PC-3 (cell line): ENCODE measurements around the gene SLC24A3. TPM values are rescaled to one million over a fixed set of nuclear protein-coding genes. Genes with fewer than 3 reads are reported as not detected.

ENCODE experiments used
- ATAC-seq: fragments of 200-7000 bp; cut with Tn5 transposase; 2 replicates; pipeline ENCODE4 v1.9.1; 2020; ENCODE audit warnings: mild to moderate bottlenecking, moderate library complexity
- BruUV-seq: library from RNA; stranded (reverse); fragments of 400-500 nt; replicated peaks from 2 replicates; lab custom pipeline; 2021; lab: Mats Ljungman, UMichigan
- CTCF ChIA-PET: fragments of 300-600 bp; sonication (Branson Sonifier 250); formaldehyde crosslinking; loops from one replicate; lab custom pipeline; 2022; ENCODE audit warnings: antibody characterized with exemption; lab: Charles Lee
- POLR2A ChIA-PET: fragments of 300-600 bp; sonication (Branson Sonifier 250); formaldehyde crosslinking; loops from one replicate; lab custom pipeline; 2022; ENCODE audit warnings: antibody characterized with exemption; ENCODE audit not compliant: unreplicated experiment; lab: Charles Lee
- DNase-seq: peaks from one replicate; pipeline ENCODE4 v3.0.0-alpha.2; 2015
- H2AFZ ChIP-seq: fragments of 300-600 bp; sonication (generic); 2 replicates; pipeline ENCODE4 v1.6.0; 2016; ENCODE audit warnings: antibody characterized with exemption, low read length
- H3F3A ChIP-seq: fragments of 300-600 bp; sonication (generic); one replicate; pipeline ENCODE4 v1.6.0; 2017; ENCODE audit warnings: antibody characterized with exemption, low read length, control low read depth, mild to moderate bottlenecking; ENCODE audit not compliant: unreplicated experiment
- H3K27ac ChIP-seq: fragments of 300-600 bp; sonication (generic); 2 replicates; pipeline ENCODE4 v1.5.1; 2016; ENCODE audit warnings: mild to moderate bottlenecking, low read length
- H3K27me3 ChIP-seq: fragments of 300-600 bp; sonication (generic); 2 replicates; pipeline ENCODE4 v1.6.1; 2016; ENCODE audit warnings: low read length, mixed read lengths
- H3K36me3 ChIP-seq: fragments of 300-600 bp; sonication (generic); 2 replicates; pipeline ENCODE4 v1.6.1; 2016; ENCODE audit warnings: low read depth, mixed run types, low read length, mixed read lengths
- H3K4me1 ChIP-seq: fragments of 300-600 bp; sonication (generic); 2 replicates; pipeline ENCODE4 v1.5.1; 2016; ENCODE audit warnings: low read length; ENCODE audit not compliant: insufficient read depth
- H3K4me2 ChIP-seq: fragments of 300-600 bp; sonication (generic); 2 replicates; pipeline ENCODE4 v1.6.0; 2016; ENCODE audit warnings: low read length
- H3K4me3 ChIP-seq: fragments of 300-600 bp; sonication (generic); 2 replicates; pipeline ENCODE4 v1.5.1; 2016; ENCODE audit warnings: mild to moderate bottlenecking, low read length, mixed read lengths
- H3K79me2 ChIP-seq: fragments of 300-600 bp; sonication (generic); 2 replicates; pipeline ENCODE4 v1.6.1; 2017; ENCODE audit warnings: low read length, mixed read lengths
- H3K9ac ChIP-seq: fragments of 300-600 bp; sonication (generic); 2 replicates; pipeline ENCODE4 v1.6.0; 2016; ENCODE audit warnings: mild to moderate bottlenecking, low read length
- H3K9me2 ChIP-seq: fragments of 300-600 bp; sonication (generic); replicated peaks from 2 replicates; pipeline ENCODE4 v1.6.1; 2016; ENCODE audit warnings: mixed run types, low read length, mixed read lengths
- H3K9me3 ChIP-seq: fragments of 300-600 bp; sonication (generic); 2 replicates; pipeline ENCODE4 v1.6.1; 2016; ENCODE audit warnings: low read length, mixed read lengths
- H4K20me1 ChIP-seq: fragments of 300-600 bp; sonication (generic); 2 replicates; pipeline ENCODE4 v1.6.1; 2016; ENCODE audit warnings: low read length, mixed read lengths
- CTCF ChIP-seq: fragments of 300-600 bp; sonication (generic); conservative IDR thresholded peaks from 2 replicates; pipeline ENCODE4 v1.5.1; 2017; ENCODE audit warnings: antibody characterized with exemption, low read depth, mild to moderate bottlenecking, low read length
- EZH2 ChIP-seq: fragments of 300-600 bp; sonication (generic); IDR thresholded peaks from one replicate; pipeline ENCODE4 v1.6.1; 2017; ENCODE audit warnings: antibody characterized with exemption, mild to moderate bottlenecking, low read length; ENCODE audit not compliant: unreplicated experiment
- EZH2phosphoT487 ChIP-seq: fragments of 300-600 bp; sonication (generic); IDR thresholded peaks from 2 replicates; pipeline ENCODE4 v1.6.1; 2018; ENCODE audit warnings: mild to moderate bottlenecking, antibody characterized with exemption, low read length, borderline replicate concordance
- intact Hi-C: fragments of 100-400 bp; cut with micrococcal nuclease; formaldehyde crosslinking; loops from 2 replicates; pipeline ENCODE4 v1.9.0; 2023
- total RNA-seq: library from RNA; depleted of rRNA; stranded (reverse); fragments of >200 nt; gene quantifications from 2 replicates; pipeline ENCODE4 v1.2.3, GENCODE V29; 2014

SLC24A3 gene
- total RNA-seq, 1 experiment from 2014 or later = 0.11 TPM

DNA sequence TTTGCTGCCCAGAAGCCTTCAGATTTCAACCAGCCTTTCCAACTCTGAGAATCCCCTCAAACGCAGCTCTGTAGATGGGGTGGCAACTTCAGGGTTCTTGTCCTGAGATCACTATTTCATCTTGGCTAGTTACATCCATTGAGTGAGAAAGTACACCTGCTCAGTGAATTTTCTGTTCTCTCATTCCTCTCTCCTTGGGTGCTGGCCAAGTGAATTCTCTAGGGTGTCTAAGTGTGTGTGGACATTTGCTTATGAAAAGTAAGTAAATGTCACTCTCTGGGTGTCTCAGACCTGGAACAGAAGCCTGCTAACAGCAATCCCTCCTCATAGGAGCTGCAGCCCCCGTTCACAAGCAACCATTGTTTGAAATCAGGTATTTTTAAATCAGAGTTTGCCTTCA is 549.4 kb downstream of the SLC24A3 start:
- no peak overlapping the region for H3K9ac ChIP-seq
- H3K4me3 ChIP-seq = no peak overlapping the region
- no peaks in the 10 kb centered on the region for H3F3A ChIP-seq
- H3K4me2 ChIP-seq = no peak overlapping the region
- ATAC-seq = no peak
- DNase-seq = no peak
- no TSS peak for BruUV-seq
- ChIA-PET CTCF (no interaction called here), POLR2A (no interaction called here)
- no peaks in the 10 kb centered on the region for H3K9me3 ChIP-seq
- no peak overlapping the region for H3K27ac ChIP-seq
- no peak overlapping the region for H2AFZ ChIP-seq
- H3K27me3 ChIP-seq = no peaks in the 10 kb centered on the region
- no peak for TF ChIP-seq CTCF
- TF ChIP-seq EZH2phosphoT487 = no peak
- no peak for TF ChIP-seq EZH2
- H3K79me2 ChIP-seq = peaks cover 25% of the 10 kb centered on the region
- intact Hi-C loops = no loop called here
- H3K36me3 ChIP-seq = no peaks in the 10 kb centered on the region
- H3K9me2 ChIP-seq = no peaks in the 10 kb centered on the region
- no peaks in the 10 kb centered on the region for H4K20me1 ChIP-seq
- peaks cover 38% of the 10 kb centered on the region for H3K4me1 ChIP-seq

DNA sequence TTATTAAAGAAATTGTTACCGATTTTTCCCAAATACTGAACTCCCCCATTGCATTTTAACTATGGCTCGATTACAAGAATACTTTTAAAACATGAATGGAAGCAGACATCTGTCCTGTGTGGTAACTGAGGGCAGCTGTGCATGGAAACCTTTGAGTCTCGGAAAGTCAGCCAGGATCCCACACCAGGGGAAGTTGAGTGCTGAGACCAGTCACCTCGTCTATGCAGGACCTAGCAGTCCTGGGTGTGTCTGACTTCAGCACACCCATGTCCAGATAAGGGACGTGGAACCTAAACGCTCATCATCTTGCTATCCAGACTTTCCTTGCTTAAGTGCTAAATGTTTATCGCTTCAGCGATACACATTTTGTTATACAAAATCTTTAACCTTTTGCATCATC is 551.8 kb downstream of the SLC24A3 start:
- intact Hi-C loops = no loop called here
- H3K79me2 ChIP-seq = peaks cover 14% of the 10 kb centered on the region
- CTCF ChIA-PET = no interaction called here
- DNase-seq = no peak
- H3K4me1 ChIP-seq = peaks cover 43% of the 10 kb centered on the region
- no peak for TF ChIP-seq EZH2phosphoT487
- no peak for TF ChIP-seq EZH2
- TF ChIP-seq CTCF = no peak
- H3K9me3 ChIP-seq = no peaks in the 10 kb centered on the region
- BruUV-seq = no TSS peak
- H3F3A ChIP-seq = no peaks in the 10 kb centered on the region
- no peak for ATAC-seq
- H2AFZ ChIP-seq = no peak overlapping the region
- H3K4me2 ChIP-seq = no peak overlapping the region
- no peaks in the 10 kb centered on the region for H3K27me3 ChIP-seq
- no peaks in the 10 kb centered on the region for H3K36me3 ChIP-seq
- no peak overlapping the region for H3K4me3 ChIP-seq
- H3K9ac ChIP-seq = no peak overlapping the region
- POLR2A ChIA-PET = no interaction called here
- H3K9me2 ChIP-seq = no peaks in the 10 kb centered on the region
- no peaks in the 10 kb centered on the region for H4K20me1 ChIP-seq
- H3K27ac ChIP-seq = no peak overlapping the region

DNA sequence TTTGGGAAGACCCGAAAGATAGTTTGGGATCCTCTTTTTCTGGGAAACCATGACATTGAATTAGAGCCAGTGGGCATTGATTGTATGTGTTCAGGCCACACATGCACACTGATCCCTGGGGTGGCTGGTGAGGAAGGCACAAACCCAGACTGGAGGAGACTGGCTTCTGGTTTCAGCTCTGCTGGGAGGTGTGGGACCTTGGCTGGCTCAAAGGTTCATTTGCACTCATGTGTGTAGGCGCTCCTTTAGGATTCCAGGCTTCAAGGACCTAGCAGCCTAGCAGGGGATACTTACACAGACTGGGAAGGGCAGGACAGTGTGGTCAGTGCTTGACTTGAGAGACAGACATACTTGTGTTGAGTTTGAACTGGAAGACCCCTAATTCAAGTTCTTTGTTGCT is 552.8 kb downstream of the SLC24A3 start:
- DNase-seq = no peak
- BruUV-seq = no TSS peak
- Histone ChIP-seq H3K4me2 (no peak overlapping the region), H3K9ac (no peak overlapping the region), H3K36me3 (no peaks in the 10 kb centered on the region), H3K4me1 (peaks cover 33% of the 10 kb centered on the region), H2AFZ (no peak overlapping the region), H3K9me2 (no peaks in the 10 kb centered on the region), H3K27ac (no peak overlapping the region), H3K9me3 (no peaks in the 10 kb centered on the region), H3K4me3 (no peak overlapping the region), H3F3A (no peaks in the 10 kb centered on the region), H4K20me1 (no peaks in the 10 kb centered on the region), H3K27me3 (no peaks in the 10 kb centered on the region), H3K79me2 (peaks cover 9% of the 10 kb centered on the region; the same call in 1 of the 2 replicates)
- TF ChIP-seq CTCF (no peak), EZH2 (no peak), EZH2phosphoT487 (no peak)
- no peak for ATAC-seq
- POLR2A ChIA-PET = no interaction called here
- CTCF ChIA-PET = no interaction called here
- intact Hi-C loops = no loop called here
